ENCODE data around the gene SLC7A10.
"Not testable (repeated sequence)": the region's sequence is repeated elsewhere in the genome, so short reads cannot be mapped to it uniquely, and the experiment has no call there.

The SLC7A10 gene

DNA sequence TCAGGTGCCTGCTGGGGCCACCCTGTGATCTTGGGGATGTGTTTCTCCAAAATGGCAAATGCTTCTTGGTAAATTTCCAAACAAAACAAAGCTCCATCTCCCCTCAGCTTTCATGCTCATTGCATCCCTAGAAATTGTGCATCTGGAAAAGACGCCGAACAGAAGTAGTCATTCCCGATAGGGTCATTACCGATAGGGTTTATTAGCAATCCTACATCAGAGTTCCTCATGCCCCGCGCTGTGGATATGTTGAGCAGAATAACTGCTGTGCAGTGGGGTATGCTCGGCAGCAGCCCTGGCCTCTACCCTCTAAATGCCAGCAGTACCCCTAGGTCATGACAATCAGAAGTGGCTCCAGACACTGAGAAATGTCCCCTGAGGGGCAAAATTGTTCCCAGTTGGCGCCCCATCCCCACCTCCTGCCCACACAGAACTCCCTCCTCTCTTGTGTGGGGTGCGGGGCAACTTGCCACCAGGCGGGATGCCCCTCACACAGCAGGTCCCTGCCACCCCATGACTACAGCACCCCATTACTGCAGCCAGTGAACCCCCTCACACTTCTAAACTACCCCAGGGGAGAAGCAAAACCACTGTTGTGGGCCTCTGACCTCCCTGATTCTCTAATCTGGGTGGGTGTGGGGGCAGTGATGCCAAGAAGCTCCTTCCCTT, 13.0 kb upstream of the SLC7A10 start:
- DNase-seq (ENCODE audit: low spot score): no peak

- DNase-seq (ENCODE audit: low spot score): no peak
Observed at GRCh38 chr19:33236696-33237390, 11.2 kb upstream of the SLC7A10 start.

GRCh38 chr19:33235996-33236350, 10.3 kb upstream of the SLC7A10 start:
- DNase-seq (ENCODE audit: low spot score): no peak

DNA sequence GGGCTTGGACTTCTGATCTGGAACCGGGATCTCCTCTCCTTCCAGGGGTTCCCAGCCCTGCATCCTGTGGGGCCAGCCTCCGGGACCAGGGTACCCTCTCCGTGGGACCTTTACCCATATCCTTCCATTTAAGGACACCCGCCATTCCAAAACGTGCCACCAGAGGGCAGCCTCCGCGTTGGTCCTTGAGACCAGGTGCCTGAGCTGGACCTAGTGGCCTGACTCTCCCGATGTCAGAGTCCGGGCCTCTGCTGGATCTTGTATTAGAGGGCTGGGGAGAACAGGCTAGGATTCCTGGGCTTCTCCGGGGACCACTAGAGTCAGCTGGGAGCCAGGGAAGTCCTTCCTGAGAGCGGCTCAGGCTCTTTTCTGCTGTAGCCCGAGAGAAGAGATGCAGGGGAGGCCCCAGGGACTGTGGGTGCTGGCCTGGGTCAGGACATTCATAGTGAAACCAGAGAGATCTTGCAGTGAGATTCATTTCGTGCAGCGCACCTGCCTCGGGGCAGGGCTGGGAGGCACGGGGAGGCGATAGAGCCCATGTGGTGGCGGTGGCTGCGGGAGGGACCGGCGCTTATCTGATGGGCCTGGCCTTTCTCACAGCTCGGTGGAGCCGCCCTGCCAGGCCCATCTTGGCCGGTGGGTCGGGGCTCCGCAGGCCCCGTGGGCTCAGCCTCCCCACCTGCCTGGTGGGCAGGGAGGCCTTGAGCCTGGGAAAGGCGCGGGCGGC, 9.8 kb upstream of the SLC7A10 start:
- DNase-seq (ENCODE audit: low spot score): peak; percentile 69

GRCh38 chr19:33234736-33235135, 9.1 kb upstream of the SLC7A10 start:
- DNase-seq (ENCODE audit: low spot score): no peak

GRCh38 chr19:33234092-33234491, 8.4 kb upstream of the SLC7A10 start:
- no peak for DNase-seq (ENCODE audit: low spot score)

- DNase-seq (ENCODE audit: low spot score): no peak
Observed at GRCh38 chr19:33233056-33233873, 7.6 kb upstream of the SLC7A10 start.

GRCh38 chr19:33232656-33233055, 7.0 kb upstream of the SLC7A10 start:
- no peak for DNase-seq (ENCODE audit: low spot score)

DNA sequence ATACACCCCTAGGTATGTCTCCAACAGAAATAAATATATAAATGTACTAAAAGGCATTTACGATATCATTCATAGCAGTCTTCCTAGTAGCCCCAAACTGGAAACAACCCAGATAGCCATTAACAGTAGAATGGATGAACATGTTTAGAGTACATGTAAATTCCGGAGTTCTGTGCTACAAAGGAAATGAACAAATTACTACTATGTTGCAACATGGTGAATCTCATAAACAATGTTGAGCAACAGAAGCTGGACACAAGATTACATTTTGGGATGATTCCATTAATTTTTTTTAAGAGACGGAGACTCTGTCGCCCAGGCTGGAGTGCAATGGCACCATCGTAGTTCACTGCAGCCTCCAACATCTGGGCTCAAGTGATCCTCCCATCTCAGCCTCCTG, 5.9 kb upstream of the SLC7A10 start:
- DNase-seq (ENCODE audit: low spot score): no peak

- no peak for DNase-seq (ENCODE audit: low spot score)
Observed at GRCh38 chr19:33229962-33230361, 4.3 kb upstream of the SLC7A10 start.

DNA sequence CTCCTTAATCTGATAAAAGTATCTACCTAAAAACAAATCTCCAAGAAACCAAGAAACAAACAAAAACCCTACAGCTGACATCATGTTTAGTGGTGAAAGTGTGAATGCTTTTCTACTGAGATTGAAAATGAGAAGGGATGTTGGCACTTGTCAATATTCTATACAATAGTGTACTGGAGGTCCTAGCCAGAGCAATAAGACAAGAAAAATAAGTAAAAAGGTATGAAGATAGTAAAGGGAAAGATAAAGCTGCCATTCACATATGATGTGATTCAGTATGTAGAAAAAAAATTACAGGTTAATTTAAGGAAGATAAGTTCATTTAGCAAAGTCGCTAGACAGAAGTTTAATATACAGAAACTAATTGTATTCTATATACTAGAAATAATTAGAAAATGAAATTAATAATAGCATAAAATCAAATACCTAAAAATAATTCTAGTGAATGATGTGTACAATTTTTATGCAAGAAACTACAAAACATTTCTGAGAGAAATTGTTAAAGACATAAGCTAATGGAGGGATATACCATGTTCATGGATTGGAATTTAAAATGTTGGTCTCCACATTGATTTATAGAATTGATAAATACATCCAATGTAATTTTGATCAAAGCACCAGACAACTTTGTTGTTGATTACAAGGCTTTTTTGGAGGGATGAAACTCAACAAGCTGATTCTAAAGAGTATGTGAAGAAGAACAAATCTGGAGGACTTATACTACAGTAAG, 2.4 kb upstream of the SLC7A10 start:
- DNase-seq (ENCODE audit: low spot score): no peak

DNA sequence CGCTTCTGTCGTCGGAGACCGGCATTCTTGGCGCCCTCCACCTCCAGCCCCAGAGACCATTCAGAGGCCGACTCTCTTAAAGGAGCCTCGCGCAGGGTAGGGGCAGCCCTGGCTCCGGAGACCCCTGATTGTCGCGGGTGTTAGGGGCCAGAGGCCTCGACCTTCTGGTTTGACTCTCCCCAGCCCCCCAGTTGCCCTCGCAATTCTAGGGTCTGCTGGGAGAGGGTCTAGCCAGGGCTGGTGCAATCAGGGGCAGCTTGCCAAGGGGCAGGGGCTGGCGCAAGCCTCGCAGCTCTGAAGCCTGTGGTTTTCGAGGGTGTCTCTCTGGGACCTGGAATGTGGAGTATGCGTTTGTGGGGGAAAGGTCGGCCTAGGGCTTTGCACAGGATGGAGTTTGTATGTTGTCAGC, 1.6 kb upstream of the SLC7A10 start:
- DNase-seq (ENCODE audit: low spot score): no peak

- no peak for DNase-seq (ENCODE audit: low spot score)
Observed at GRCh38 chr19:33226550-33227241, 1.0 kb upstream of the SLC7A10 start.

DNA sequence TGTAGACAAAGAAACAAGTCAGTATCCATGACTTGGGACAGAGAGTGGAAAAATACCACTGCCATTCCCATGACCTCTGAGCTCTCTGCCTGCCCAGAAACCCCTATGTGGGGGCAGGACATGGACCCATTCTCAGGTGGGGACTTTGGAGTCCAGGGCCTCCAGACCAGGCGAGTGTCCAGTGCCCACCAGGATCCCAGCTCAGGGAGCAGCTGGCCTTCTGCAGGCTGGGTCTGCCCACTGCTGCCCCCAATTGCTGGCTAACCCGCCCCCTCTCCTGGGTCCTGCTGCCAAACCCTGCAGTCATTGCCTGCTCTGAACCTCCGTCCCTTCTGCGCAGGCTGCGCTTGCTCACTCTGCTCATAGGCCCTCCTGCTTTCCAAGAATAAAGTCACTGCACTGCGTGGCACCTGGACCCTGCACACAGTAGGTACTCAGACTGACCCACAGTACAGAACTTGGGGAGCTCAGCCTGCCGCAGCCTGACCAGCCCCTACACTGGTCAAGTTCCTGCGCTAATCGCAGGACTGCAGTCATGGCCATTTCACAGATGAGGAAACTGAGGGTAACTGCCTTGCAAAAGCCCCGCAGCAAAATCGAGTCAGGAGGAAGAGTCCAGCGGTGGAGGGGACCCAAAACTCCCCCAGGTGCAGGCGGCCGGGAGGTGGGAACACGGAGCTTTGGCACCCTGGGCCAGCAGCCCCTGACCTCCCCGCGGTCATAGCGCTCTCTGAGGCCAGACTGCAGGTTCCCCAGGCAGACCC, 774 bp downstream of the SLC7A10 start:
- no peak for DNase-seq (ENCODE audit: low spot score)

DNA sequence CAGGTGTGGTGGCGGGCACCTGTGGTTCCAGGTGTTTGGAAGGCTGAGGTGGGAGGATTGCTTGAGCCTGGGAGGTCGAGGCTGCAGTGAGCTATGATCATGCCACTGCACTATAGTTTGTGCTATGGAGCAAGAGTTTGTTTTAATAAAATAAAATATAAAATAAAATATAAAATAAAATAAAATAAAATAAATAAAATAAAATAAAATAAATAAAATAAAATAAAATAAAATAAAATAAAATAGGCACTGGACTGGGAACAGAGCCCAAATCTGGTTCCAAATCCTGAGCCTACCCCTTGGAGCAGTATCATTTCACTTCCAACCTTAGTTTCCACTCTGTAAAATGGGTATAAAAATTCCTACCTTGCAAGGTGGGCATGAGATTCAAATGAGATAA, 3.4 kb downstream of the SLC7A10 start:
- DNase-seq (ENCODE audit: low spot score): not testable (repeated sequence)

DNA sequence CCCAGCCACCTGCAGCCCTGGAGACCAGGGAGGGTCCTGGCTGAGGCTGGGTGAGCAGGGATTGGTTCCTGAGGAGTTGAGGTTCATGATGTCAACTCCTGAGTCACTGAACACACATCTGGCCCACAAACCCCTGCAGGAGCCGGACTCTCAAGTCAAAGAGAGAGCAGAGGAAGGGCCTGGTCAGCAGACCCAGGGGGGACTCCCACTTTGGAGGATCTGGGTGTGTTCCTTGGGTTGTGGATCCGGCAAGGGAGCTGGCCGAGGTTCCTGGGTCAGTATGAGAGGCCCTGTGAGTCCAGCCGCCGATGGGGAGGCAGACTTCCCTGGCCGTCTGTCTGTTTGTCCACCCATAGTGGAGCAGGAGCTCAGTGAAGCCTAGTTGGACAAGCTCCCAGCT, 4.0 kb downstream of the SLC7A10 start:
- DNase-seq (ENCODE audit: low spot score): no peak

GRCh38 chr19:33220735-33221134, 4.9 kb downstream of the SLC7A10 start:
- DNase-seq (ENCODE audit: low spot score): no peak

DNA sequence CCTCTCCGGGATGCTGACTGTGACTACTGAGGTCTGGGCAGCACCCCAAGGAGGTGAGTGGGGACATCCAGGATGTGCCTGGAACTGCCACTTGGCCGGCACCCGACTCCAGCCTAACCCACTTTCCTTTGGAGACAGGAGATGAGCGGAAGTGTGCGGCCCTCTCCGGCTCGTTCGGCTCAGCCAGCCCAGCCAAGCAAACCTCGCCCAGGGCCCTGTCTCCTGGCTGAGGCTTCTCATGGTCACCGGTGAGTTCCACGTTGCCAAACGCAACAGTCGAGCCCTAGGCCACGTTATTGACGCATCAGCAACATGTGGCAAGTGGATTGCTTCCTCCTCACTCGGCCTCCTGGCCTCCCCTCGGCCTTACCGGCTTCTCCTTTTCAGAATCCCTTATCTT, 5.5 kb downstream of the SLC7A10 start:
- DNase-seq (ENCODE audit: low spot score): no peak

DNA sequence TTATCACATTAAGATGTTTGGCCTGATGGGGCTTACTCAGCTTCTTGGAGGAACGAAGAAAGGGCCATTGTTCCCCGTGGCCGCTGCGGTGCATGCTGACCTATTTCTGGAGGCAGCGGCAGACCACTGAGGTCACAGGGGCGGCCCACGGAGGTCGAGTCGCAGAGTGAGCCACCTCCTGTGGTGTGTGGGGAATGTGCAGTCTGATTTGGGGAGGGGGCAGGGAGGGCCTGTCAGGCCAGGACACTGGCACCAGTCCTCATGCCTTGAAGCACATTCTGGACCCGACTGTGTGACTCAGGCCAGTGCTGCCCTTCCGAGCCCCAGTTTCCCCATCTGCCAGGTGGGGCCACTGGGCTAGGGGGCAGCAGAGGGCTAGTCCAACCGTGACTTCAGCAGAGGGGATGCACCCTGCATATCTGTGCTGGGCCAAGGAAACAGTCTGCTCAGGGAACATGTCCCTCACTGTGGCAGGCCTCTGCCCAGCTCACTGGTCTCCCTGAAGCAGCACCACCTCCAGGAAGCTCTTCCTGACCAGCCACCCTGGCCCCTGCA, 6.3 kb downstream of the SLC7A10 start:
- DNase-seq (ENCODE audit: low spot score): no peak

GRCh38 chr19:33217881-33218280, 7.8 kb downstream of the SLC7A10 start:
- no peak for DNase-seq (ENCODE audit: low spot score)

Measured in kidney tubule cell (primary cell).